HT1080 (cell line): Measurements from ENCODE around the gene MLN. TPM values are rescaled to one million over a fixed set of nuclear protein-coding genes. Genes with fewer than 3 reads are reported as not detected.

Experiments
- DNase-seq: peaks from one replicate; pipeline ENCODE4 v3.0.0-alpha.2; 2015; ENCODE audit warnings: low read depth
- total RNA-seq: library from RNA; depleted of rRNA; stranded (reverse); fragments of >200 nt; shearing (Covaris generic); gene quantifications from 2 replicates; pipeline ENCODE4 v1.2.3, GENCODE V29; 2014; rRNA removed

MLN gene
- total RNA-seq, 1 experiment from 2014 or later, result not detected

DNA sequence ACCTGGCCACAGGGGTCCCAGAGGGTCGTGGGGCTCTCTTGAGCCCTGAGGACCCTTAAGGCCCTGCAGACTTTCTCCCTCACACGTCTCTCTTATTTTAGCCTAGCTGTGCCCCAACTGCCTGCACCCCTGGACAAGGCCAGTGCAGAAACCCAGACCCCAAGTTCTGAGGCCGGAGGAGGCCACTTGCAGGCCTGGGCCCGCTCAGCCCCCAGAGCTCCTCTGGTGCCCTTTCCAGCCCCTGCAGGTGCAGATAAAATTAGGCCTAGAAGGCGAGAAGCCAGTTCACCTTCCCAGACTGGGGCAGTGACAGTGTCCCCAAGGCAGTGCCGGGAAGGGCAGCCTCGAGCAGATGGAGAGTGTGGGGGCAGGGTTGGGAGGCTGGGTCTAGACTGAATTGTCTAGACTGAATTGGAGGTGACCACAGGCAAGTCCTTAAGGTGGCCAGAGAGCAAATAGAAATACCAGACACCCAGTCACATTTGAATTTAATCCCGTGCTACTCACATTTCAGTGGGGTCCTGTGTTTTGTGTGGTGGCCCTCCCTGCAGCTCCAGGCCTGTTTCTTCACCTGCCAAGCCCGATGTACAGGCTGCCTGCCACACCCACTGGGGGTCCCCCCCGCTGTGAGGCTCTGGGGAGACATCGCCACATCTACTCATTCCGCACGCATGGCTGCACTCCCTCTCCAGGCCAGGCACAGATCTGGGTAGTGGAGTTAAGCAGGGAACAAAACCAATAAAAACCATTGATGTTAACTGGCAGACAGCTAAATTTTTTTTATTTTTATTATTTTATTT, 48.5 kb downstream of the MLN start:
- DNase-seq, result no peak

DNA sequence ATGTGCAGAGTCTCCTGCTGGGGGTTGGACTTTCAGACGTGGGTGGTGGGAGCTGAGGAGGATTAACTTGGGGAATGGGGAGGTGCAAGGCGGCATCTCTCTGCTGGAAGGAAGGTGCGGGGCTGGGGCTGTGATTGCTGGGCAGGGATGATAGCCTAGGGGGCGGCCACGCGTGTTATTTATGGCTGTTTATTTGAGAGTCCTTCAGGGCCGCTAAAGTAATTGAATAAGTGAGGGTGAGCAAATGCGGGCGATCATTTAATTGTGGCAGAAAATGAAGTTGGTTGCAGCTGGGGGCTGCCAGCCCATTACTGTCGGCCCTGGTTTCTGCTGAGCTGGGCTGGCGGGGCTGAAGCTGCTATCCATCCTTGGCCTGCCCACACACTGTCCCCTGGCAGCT, 49.6 kb downstream of the MLN start:
- no peak for DNase-seq

- DNase-seq, result no peak
Observed at GRCh38 chr6:33752646-33753015, 51.2 kb downstream of the MLN start.

GRCh38 chr6:33751771-33752645, 51.8 kb downstream of the MLN start:
- DNase-seq, result no peak

DNA sequence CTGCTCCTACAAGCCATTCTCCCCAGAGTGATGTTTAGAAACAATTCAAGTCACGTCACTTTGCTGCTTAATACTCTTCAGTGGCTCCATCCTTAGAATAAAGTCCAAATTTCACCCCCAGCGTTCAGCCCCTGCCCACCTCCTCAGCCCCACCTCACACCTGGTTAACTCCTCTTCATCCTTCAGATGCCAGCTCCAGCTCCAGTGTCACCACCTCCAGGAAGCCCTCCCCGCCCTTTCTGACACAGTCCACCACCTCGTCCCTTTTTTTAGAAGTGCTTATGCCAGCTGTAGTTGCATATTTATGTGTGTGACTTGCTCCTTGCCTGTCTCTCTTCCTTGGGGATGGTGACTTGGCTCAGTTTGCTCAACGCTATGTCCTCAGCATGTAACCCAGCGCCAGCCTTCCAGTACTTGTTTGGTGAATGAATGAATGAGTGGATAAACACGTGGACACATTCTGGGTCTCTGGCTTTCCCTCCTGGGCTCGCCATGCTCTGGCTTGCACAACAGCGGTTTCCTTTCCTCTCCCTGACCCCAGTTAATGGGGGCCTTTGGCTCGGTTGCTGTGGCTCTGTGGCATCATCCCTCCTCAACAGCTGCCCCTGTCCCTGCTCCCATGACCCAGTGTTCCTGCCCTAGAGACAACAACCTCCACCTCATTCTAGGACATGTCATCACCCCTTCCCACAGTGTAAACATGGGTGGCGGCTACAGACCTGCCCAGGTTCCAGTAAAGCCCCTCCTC, 53.4 kb downstream of the MLN start:
- no peak for DNase-seq

- no peak for DNase-seq
Observed at GRCh38 chr6:33749401-33749800, 54.4 kb downstream of the MLN start.

DNA sequence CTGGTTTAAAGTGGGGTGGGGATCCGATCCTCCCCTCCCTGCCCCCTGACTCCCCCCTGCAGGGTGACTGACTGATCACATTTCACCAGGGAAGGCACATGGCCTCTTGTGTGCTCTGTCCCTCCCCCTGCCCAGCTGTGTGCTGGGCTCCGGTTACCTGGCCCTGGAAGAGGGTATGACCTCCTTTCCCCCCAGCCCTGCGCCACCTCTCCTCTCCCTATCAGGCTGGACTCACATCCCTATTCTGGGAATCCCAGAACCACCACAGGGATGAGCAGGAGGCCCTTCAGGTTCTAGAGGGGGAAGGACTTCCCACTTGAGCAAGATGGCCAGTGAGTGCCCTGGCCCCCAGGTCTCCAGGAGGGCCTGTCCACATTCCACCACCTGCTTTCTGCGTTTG, 55.0 kb downstream of the MLN start:
- no peak for DNase-seq

- DNase-seq, result no peak
Observed at GRCh38 chr6:33747823-33748222, 56.0 kb downstream of the MLN start.

DNA sequence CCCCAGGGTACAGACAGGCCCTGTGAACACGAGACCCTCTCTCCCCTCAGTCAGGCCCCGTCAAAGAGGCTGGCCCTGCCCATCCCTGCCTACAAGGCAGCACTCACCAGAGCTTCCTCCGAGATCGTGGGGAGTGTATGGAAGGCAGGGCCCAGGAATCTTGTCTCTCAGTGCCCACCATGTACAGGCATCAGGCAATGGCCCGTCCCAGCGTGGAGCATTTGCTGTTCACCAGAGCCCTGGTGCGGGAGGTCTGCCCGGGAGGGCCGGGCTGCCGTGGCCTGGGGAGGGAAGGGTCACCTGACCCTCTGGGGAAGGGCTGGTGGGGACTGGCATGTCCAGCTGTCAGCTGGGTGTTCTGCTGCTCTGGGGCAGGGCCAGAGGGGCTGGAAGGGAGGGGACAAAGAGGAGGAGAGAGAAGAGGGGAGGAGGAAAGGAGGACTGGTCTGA, 57.1 kb downstream of the MLN start, which contains the start of gene IP6K3:
Gene IP6K3 (minus strand): TSS at position 255 of the 450 bp plus-strand sequence. CDS start 11,429 bp downstream, outside the sequence.
- DNase-seq, result no peak

DNA sequence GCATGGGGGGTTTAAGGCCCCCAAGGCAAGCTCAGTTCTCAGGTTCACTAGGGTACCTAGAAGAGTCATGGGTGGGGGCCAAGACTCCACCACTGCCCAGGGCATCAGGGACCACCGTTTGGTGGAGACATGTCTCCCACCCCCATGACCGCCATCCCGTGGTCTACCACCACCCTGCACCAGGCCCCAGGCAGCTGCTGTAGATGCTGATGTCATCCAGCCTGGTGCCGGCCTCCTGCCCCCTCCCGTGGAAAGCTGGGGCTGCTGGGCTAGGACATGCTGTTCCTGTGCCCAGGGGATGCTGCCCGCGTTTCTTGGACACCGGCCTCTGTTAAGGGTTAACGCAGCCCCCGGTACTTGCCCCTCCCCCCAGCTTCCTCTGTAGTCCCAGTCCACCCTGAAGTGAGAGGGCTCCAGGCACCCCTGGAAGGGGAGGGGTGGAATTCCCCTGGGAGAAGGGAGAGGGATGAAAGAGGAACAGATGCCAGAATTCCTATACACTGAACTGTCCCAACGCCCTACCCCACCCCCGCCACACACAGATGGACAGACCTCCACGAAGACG, 57.7 kb downstream of the MLN start:
- DNase-seq, result peak; percentile 24

GRCh38 chr6:33745548-33745947, 58.3 kb downstream of the MLN start:
- no peak for DNase-seq

DNA sequence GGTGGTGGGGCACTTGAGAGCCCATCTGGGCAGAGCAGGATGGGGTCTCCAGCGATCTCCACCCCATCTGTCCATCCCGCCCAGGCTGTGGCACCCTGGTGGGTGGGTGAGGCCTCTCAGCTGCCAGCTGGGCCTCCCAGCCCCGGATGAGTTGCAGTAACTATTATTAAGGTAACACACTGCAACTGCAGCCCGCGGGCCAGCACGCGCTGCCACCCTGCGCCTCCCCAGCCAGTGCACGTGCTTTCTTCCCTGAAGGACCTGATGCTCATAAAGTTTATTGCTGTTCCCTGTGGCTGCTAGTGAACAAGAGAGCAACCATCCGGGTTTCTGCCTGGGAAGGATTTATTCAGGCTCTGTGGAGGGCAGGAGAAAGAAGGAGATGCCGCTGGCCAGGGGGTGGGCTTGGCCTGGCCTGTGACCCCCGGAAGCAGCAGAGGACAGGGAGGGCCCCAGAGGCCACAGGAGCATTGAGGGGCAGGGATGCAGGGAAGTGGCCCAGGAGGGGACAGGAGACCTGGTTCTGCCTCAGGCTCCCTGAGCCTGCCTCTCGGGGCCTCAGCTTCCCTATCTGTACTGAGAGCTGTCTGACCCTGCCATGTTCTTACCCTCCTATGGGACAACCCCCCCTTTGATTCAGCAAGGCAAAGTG, 58.8 kb downstream of the MLN start:
- no peak for DNase-seq

Other genes starting within 250 kb of the MLN start
- 20.8 and 23.6 TPM in 2 replicates for gene BAK1, start 223.7 kb downstream of the MLN start, total RNA-seq
- 32.5 and 38.3 TPM in 2 replicates for gene ITPR3, start 182.7 kb downstream of the MLN start, total RNA-seq
- 29.8 and 55.8 TPM in 2 replicates for gene UQCC2, start 92.3 kb downstream of the MLN start, total RNA-seq
- not detected in 2 replicates for gene IP6K3, start 57.1 kb downstream of the MLN start, total RNA-seq
- 33.8 and 39.7 TPM in 2 replicates for gene LEMD2, start 14.9 kb downstream of the MLN start, total RNA-seq